HG02678 (cell line): Measurements from ENCODE around the gene AMHR2.
"Not testable (repeated sequence)": the region's sequence is repeated elsewhere in the genome, so short reads cannot be mapped to it uniquely, and the experiment has no call there.

Experiments
- ATAC-seq: cut with Tn5 transposase; IDR thresholded peaks from one replicate; pipeline ENCODE4 v1.9.1; 2021; ENCODE audit warnings: mild to moderate bottlenecking, moderate library complexity; ENCODE audit not compliant: unreplicated experiment

The AMHR2 gene

GRCh38 chr12:53423597-53423996 lies at the start of gene AMHR2:
TSS of gene AMHR2 (plus strand) at chr12:53423855. CDS start at chr12:53423935, 80 bp downstream.
- ATAC-seq: no peak

GRCh38 chr12:53374277-53374676 lies 49.4 kb upstream of the AMHR2 start:
- ATAC-seq: not testable (repeated sequence)

DNA sequence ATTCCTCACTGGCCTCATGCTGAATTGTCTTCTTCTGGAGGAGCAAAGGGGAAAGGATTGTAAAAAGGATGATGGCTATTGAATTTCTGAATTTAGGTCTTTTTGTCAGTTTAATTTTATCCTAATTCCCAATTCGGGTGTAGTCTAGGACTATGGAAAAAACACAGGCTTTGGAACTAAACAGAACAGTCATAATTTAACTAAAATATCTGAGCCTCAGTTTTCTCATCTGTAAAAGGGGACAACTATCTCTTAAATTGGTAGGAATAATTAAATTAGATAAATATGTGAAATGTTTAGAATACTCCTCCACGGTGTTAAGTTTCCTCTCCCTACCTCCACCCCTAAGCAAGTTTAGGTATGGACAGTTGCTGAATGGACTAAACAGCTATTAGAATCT lies 46.9 kb upstream of the AMHR2 start:
- ATAC-seq: no peak

DNA sequence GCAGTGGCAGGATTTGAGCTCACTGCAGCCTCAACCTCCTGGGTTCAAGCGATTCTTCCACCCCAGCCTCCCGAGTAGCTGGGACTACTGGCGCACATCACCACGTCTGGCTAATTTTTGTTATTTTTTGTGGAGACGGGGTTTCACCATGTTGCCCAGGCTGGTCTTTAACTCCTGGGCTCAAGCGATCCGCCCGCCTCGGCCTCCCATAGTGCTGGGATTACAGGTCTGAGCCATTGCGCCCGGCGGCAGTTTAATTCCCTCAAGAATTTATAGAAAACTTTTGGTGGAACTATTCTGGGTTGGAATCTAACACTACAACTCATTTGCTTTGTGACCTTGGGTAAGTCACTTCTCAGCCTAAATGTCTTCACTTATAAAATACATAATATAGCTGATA lies 45.4 kb upstream of the AMHR2 start:
- ATAC-seq: no peak

- ATAC-seq: no peak
These were observed 44.8 kb upstream of the AMHR2 start for GRCh38 chr12:53378724-53379388.

DNA sequence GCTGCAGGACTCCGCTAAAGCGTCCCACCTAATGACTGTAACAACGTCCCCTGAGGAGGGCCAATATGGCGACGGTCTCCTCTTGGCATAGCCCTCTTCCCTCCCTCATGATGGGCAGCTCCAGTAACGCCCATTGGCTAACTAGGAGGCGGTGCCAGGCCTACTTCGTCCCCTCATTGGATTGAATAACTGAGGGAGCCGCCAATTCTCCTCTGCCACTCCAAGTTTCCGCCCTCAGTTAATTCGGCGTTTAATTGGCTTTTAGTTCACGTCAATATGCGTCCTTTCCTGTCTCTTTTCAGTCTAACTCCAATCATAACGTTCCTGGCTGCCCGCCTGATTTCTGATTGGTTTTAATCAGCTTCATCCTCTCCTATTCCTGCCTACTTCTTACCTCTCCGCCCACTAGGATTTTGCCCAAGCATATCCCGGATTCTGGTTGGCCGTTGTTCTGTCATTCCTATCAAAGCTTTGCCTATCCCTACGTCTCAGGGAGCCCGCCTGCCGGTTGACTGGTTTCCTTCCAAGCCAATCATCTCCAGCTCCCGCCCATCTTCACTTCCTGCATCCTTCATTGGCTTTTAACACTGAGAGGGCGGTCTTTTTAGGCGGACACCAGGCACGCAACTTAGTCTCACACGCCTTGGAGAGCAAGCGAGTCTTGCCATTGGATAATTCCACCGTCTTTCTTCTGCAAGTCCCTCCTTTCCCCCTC lies 44.1 kb upstream of the AMHR2 start:
- ATAC-seq: peak; percentile 72

GRCh38 chr12:53380104-53380793 lies 43.4 kb upstream of the AMHR2 start, which contains the start of gene SP1:
TSS of gene SP1 (plus strand) at chr12:53380176. CDS start at chr12:53380292, 116 bp downstream.
- peak; percentile 38 for ATAC-seq

GRCh38 chr12:53380794-53381730 lies 42.6 kb upstream of the AMHR2 start:
- ATAC-seq: no peak

GRCh38 chr12:53381731-53382630 lies 41.7 kb upstream of the AMHR2 start:
- ATAC-seq: no peak

- no peak for ATAC-seq
These were observed 40.4 kb upstream of the AMHR2 start for GRCh38 chr12:53383258-53383657.

GRCh38 chr12:53386381-53386780 lies 37.3 kb upstream of the AMHR2 start:
- not testable (repeated sequence) for ATAC-seq

DNA sequence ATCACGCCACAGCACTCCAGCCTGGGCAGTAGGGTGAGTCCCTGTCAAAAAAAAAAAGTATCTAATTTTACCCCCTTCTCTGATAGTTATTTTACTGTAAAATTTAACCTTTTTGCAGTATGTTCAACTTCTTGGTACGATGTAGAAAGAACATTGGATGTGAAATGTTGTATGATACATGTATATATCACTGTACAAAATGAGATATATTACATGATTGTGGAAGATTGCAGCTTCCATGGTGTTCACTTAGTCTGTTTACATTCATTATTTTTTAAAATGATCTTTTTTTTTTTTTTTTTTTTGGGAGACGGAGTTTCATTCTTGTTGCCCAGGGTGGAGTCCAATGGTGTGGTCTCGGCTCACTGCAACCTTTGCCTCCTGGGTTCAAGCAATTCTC lies 34.7 kb upstream of the AMHR2 start:
- ATAC-seq: no peak

DNA sequence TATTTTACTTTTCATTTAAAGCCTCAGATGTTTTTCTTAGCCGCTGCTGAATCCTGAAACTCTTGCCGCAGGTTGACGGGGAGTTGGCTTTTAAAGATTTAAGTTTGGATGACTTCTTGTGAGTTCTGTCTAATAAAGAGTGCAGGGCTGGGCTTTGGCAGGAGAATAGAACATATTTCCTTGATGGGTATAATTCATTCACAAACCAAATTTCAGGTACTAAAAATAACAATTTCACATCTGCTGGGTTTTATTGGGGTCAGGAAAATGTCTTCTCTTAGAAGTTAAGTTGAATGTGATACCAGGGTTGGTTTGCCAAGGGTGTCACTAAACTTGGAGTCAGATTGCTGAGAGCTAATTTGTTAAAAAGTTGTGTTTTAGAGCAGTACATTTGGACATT lies 34.0 kb upstream of the AMHR2 start:
- ATAC-seq: no peak

GRCh38 chr12:53391724-53392123 lies 31.9 kb upstream of the AMHR2 start:
- no peak for ATAC-seq

DNA sequence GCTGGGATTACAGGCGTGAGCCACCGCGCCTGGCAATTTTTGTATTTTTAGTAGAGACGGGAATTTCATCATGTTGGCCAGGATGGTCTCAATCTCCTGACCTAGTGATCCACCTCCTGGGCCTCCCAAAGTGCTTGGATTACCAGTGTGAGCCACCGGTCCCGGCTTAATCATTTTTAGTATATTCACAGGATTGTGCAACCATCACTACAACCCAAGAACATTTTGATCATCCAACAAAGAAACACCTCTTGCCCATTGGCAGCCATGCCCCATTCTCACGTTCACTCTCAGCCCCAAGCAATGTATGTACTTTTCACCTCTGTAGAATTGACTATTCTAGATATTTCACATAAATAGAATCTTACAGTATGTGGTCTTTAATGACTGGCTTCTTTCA lies 23.8 kb upstream of the AMHR2 start:
- ATAC-seq: no peak

- ATAC-seq: not testable (repeated sequence)
These were observed 21.3 kb upstream of the AMHR2 start for GRCh38 chr12:53402351-53402750.

DNA sequence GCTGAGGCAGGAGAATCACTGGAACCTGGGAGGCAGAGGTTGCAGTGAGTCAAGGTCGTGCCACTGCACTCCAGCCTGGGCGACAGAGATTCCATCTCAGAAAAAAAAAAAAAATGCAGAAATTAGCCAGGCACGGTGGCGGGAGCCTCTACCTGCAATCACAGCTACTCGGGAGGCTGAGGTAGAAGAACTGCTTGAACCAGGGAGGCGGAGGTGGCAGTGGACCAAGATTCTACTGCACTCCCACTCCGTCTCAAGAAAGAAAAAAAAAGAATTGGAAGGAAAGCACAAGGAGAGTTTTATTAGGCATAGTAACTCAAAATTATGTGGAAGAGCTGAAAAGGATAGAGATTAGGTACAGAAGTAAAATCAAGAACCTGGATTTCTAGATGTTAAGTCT lies 20.8 kb upstream of the AMHR2 start:
- ATAC-seq: no peak

DNA sequence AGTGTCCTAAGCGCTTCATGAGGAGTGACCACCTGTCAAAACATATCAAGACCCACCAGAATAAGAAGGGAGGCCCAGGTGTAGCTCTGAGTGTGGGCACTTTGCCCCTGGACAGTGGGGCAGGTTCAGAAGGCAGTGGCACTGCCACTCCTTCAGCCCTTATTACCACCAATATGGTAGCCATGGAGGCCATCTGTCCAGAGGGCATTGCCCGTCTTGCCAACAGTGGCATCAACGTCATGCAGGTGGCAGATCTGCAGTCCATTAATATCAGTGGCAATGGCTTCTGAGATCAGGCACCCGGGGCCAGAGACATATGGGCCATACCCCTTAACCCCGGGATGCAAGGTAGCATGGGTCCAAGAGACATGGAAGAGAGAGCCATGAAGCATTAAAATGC lies 12.7 kb upstream of the AMHR2 start:
- no peak for ATAC-seq

- ATAC-seq: no peak
These were observed 10.0 kb upstream of the AMHR2 start for GRCh38 chr12:53413485-53414204.
